Dermis microvascular lymphatic vessel endothelial cell (primary cell): ENCODE results near the gene LMAN2. TPM values are rescaled to one million over a fixed set of nuclear protein-coding genes. Genes with fewer than 3 reads are reported as not detected.
A peak's percentile ranks its signal among the peaks of the same experiment; 100 is the strongest.

Source experiments
- DNase-seq, 2 donors: peaks; one replicate each; pipeline versions ENCODE4 v3.0.0 to v3.0.0-alpha.2; 2010; ENCODE audit warnings: low read depth in 2 of 2
- total RNA-seq: library from RNA; depleted of rRNA; stranded (reverse); fragments of >200 nt; gene quantifications from 2 replicates; pipeline ENCODE4 v1.2.1, GENCODE V29; 2014

The LMAN2 gene
- total RNA-seq, 1 donor from 2014 or later = 311 TPM

- no peak for DNase-seq
These were observed 22.8 kb downstream of the LMAN2 start for GRCh38 chr5:177328545-177329231.

GRCh38 chr5:177327539-177328522 is 23.6 kb downstream of the LMAN2 start:
- peak in 1 of 2 donors; percentile 64 for DNase-seq

GRCh38 chr5:177325868-177326381 is 25.5 kb downstream of the LMAN2 start:
- DNase-seq = no peak

GRCh38 chr5:177320879-177321278 is 30.6 kb downstream of the LMAN2 start:
- no peak for DNase-seq

- DNase-seq = no peak
These were observed 31.4 kb downstream of the LMAN2 start for GRCh38 chr5:177319913-177320588.

GRCh38 chr5:177317959-177318377 is 33.5 kb downstream of the LMAN2 start:
- peak; percentile 60 to 80 for DNase-seq

- no peak for DNase-seq
These were observed 35.5 kb downstream of the LMAN2 start for GRCh38 chr5:177316005-177316404.

GRCh38 chr5:177315411-177315810 is 36.1 kb downstream of the LMAN2 start:
- DNase-seq = no peak

GRCh38 chr5:177314376-177315342 is 36.8 kb downstream of the LMAN2 start:
- DNase-seq = no peak

GRCh38 chr5:177313561-177314259 is 37.8 kb downstream of the LMAN2 start:
- DNase-seq = no peak

GRCh38 chr5:177312649-177313181 is 38.8 kb downstream of the LMAN2 start:
- DNase-seq = no peak

GRCh38 chr5:177311723-177312648 is 39.5 kb downstream of the LMAN2 start, which contains the start of gene MXD3:
Gene MXD3, minus strand, starts transcription at chr5:177311898. Its CDS starts 68 bp downstream, at chr5:177311830.
- DNase-seq = peak; percentile 79 to 95

- no peak for DNase-seq
These were observed 40.1 kb downstream of the LMAN2 start for GRCh38 chr5:177311392-177311722.

- DNase-seq = peak; percentile 87 to 92
These were observed 40.6 kb downstream of the LMAN2 start for GRCh38 chr5:177310757-177311391.

GRCh38 chr5:177310332-177310731 is 41.1 kb downstream of the LMAN2 start:
- no peak for DNase-seq

GRCh38 chr5:177309351-177310191 is 41.9 kb downstream of the LMAN2 start:
- peak; percentile 45 to 82 for DNase-seq

- no peak for DNase-seq
These were observed 42.7 kb downstream of the LMAN2 start for GRCh38 chr5:177308740-177309139.
